ENCODE measurements around the gene SLC35G4.
"Not testable (repeated sequence)": the region's sequence is repeated elsewhere in the genome, so short reads cannot be mapped to it uniquely, and the experiment has no call there.

- not testable (repeated sequence) for TF ChIP-seq CTCF (IDR thresholded peaks at IDR 0.05); EZH2 (IDR thresholded peaks at IDR 0.05; ENCODE audit: borderline replicate concordance, insufficient read depth, low read depth, low read length, poor library complexity, severe bottlenecking)
Observed at GRCh38 chr18:11609488-11609887, at the start of gene SLC35G4.

Measured in B cell (primary cell).